Muscle of arm (tissue), 12 donors: ENCODE measurements around the gene C4A. TPM values are rescaled to one million over a fixed set of nuclear protein-coding genes. Genes with fewer than 3 reads are reported as not detected.
"Not testable (repeated sequence)": the region's sequence is repeated elsewhere in the genome, so short reads cannot be mapped to it uniquely, and the experiment has no call there.

Experiments
- DNase-seq: peaks from one replicate; pipeline ENCODE4 v3.0.0-alpha.2; 2013
- polyA plus RNA-seq, 12 donors: library from polyadenylated mRNA; unstranded; fragments of 120-200 nt; gene quantifications; one replicate each; pipeline ENCODE4 v1.2.1, GENCODE V29; 2013; ENCODE audit not compliant: insufficient read length in 12 of 12

C4A gene
- polyA plus RNA-seq, 12 donors, result 4.4 to 20.3 (median 10.1) TPM; not detected in 2

DNA sequence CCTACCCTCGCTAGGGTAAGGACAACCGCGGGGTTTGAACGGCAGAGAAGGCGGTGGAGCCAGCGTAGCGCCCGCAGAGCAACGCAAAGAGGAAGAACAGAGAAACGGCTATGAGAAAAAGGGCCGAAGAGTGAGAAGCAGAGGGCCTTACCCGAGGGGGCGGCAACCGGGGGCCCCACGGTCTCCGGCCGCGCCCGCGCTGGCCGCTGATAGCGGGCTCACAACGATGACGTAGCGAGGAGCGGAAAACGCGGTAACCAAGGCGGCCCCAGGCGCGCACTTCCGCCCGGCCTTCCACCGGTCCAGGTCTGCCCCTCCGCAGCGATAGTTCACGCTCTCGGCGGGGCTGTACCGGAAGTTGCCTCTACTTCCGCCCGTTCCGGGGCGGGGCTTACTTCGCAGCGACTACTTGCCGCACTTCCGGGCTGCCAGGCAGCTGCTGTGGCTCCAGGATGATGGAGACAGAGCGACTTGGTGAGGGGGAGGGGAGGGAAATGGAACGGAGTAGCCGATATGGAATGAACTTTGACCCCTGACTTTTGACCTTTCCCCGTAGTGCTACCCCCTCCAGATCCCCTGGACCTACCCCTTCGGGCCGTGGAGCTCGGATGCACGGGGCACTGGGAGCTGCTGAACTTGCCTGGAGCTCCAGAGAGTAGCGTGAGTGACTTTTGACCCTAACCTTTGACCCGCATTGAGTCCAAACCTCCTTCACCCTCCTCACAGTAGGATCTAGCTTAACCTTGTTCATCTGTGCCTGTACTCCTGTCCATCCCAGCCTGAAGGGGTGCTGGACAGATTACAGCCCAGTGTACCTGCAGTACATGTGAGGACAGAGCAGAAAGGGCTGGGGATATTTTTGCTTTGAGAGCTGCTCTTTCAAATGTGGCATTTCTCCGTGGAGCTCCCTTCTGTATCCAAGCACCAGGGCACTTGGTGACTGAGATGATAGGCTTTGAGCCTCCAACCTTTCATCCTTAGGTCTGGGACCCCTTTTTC lies 22.8 kb upstream of the C4A start, which contains the start of the genes NELFE and SKIC2:
Gene NELFE, minus strand, starts transcription at position 231 of the 999 bp plus-strand sequence. CDS start 525 bp downstream, outside the sequence.
Gene SKIC2, plus strand, starts transcription at position 435 of the 999 bp plus-strand sequence. Its CDS starts 18 bp downstream, at position 453.
- peak; percentile 98 for DNase-seq

DNA sequence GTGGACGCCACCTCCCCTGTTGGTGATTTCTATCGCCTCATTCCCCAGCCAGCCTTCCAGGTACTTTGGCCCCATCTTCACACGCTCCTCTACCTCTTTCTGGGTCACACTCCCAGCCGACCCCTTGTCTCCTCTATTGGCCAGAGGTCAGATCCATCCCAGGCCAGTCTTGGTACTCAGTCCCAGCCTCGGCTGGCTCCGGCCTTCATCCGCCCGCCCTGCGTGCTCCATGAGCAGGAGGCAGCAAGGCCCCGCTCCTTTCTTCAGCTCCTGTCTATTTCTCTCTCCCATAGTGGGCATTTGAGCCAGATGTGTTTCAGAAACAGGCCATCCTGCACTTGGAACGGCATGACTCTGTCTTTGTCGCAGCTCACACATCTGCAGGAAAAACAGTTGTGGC lies 20.2 kb upstream of the C4A start:
- DNase-seq, result no peak

DNA sequence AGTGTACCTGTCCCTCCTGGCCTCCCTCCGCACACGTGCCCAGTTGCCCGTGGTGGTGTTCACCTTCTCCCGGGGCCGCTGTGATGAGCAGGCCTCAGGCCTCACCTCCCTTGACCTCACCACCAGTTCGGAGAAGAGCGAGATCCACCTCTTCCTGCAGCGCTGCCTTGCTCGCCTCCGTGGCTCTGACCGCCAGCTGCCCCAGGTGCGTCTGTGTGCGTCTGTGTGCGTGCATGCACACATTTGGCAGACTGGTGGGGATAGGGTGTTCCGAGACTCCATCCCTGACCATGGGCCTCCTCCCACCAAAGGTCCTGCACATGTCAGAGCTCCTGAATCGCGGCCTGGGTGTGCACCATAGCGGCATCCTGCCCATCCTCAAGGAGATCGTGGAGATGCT lies 17.9 kb upstream of the C4A start:
- no peak for DNase-seq

DNA sequence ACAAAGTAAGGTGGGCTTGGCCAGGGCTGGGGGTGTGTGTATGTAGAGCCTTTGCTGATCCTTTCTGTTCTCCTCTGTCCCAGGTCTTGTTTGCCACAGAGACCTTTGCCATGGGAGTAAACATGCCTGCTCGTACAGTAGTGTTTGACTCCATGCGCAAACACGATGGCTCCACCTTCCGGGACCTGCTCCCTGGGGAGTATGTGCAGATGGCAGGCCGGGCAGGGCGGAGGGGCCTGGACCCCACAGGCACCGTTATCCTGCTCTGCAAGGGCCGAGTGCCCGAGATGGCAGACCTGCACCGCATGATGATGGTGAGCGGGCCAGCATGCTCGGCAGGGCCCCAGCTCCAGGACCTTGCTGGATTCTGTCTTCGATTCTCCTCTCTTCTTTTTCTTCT lies 16.2 kb upstream of the C4A start:
- DNase-seq, result no peak

DNA sequence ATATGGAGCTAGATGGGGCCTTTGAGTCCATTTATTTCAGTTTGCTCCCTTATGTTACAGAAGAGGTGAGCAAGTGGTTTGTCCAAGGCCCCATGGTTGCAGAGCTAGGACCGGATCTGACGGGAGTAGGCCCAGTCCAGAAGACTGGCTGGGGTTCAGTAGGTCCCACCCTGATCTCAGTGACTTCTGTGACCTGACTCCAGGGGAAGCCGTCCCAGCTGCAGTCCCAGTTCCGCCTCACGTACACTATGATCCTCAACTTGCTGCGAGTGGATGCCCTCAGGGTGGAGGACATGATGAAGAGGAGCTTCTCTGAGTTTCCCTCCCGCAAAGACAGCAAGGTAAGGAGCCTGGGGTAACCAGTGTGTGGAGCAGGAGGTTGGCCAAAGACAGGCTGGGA lies 15.4 kb upstream of the C4A start:
- DNase-seq, result no peak

DNA sequence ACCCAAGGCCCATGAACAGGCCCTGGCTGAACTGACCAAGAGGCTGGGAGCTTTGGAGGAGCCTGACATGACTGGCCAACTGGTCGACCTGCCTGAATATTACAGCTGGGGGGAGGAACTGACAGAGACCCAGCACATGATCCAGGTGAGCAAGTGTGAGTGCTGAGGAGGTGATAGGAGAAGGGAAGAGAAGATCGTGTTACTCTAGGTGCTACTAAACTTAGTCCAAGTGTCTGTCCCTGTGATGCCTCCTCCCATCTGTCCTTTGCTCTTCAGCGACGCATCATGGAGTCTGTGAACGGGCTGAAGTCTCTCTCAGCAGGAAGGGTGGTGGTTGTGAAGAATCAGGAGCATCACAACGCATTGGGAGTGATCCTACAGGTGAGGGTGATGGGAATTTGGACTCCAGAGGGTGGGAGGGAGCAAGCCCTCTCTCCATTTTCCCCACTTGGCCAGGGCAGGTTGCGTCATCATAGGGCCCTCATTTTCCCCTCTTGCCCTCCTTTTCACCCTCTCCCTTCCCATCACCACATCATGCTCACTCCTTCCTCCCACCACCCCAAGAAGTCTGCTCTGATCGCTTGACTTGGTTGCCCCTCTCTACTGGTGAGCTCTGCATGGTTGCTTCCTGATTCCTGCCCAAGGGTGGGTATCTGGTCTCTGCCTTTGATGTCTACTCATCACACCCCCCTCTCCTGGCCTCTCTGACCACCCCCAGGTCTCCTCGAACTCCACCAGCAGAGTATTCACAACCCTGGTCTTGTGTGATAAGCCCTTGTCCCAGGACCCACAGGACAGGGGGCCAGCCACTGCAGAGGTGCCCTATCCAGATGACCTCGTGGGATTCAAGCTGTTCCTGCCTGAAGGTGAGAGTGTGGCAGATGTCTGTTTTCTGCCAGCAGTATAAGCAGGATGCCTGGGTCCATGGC lies 14.6 kb upstream of the C4A start:
- DNase-seq, result no peak

DNA sequence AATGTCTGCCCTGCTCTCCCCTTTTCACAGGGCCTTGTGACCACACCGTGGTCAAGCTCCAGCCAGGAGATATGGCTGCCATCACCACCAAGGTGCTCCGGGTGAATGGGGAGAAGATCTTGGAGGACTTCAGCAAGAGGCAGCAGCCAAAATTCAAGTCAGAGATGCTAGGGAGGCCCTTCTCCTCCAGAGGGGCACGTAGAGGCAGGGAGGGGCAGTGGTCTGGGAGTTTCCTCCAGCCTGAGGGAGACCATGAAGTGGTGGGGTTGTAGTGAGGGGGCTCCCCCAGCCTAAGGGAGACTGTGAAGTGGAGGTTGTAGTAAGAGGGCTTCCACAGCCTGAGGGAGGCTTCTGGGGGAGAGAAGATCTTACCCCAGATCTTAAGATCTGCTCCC lies 13.9 kb upstream of the C4A start:
- DNase-seq, result no peak

DNA sequence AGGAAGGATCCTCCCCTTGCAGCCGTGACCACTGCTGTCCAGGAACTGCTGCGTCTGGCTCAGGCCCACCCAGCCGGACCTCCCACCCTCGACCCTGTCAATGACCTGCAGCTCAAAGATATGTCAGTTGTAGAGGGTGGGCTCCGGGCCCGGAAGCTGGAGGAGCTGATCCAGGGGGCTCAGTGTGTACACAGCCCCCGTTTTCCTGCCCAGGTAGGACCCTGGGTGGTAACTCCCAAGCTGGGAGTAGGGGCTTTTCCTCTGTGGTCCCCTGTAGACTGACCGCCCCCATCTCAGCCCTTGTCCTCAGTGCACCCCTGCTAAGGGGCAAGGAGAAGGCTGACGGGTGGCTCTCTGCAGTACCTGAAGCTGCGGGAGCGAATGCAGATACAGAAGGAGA lies 13.5 kb upstream of the C4A start:
- no peak for DNase-seq

DNA sequence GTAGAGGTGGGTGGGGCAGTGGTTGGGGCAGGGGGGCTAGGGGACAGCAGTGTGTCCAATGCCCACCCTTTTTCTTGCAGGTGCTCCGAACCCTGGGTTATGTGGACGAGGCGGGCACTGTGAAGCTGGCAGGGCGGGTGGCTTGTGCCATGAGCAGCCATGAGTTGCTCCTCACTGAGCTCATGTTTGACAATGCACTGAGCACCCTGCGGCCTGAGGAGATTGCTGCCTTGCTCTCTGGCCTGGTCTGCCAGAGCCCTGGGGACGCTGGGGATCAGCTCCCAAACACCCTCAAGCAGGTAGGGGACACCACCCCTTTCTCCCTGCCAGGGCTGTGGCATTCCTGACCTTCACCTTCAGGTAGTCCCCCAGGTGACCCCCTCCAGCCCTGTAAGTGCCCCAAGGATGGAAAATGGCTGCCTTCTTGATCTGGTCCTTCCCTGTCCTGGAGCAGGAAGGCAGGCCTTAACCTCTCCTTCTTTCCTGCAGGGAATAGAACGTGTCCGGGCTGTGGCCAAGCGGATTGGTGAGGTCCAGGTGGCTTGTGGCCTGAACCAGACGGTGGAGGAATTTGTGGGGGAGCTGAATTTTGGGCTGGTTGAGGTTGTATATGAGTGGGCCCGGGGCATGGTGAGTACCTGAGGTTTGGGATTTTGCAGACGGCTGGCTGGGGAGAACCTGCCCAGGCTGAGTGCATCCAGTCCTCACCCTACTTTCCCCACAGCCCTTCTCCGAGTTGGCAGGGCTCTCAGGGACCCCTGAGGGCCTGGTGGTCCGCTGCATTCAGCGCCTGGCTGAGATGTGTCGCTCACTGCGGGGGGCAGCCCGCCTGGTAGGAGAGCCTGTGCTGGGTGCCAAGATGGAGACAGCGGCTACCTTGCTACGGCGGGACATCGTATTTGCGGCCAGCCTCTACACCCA lies 12.8 kb upstream of the C4A start:
- DNase-seq, result no peak

DNA sequence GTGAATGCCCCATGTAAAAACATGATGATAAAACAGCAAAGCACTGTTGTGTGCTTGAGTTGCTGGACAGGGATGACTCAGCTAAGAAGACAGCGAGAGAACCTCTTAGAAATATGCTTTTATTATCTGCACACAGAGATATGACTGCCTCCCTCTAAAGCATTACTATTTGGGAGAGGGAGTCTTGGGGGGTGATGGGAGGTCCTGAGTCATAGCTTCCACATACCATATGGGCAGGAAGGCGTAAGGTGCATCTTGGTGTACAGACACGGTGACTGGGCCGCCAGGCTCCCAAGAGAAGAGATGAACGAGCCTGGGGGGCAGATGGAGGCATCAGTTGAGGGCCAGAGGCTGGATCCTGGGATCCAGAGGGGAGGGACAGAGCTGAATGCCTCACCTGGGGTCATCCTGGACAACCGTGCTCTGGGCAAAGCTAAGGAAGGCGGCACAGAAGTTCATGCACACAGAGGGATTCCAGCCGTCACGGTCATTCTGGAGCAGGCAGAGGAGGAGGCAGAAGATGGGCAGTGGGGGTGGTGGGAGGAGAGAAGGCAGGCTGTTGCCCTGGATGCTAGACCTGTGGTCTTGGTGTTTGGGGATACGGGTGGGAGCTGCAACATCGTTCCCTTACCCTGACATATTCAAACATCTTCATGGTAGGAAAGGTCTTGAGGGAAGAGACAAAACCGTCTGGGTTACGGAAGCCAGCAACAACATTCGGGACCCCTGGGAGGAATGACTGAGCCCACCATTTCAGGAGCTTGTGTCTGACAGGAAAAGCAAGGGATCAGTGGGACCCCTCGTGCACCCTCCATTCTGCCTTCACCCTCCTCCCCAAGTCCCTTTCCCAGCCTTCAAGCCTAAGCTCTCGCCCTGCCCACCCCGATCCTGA lies 11.9 kb upstream of the C4A start:
- no peak for DNase-seq

DNA sequence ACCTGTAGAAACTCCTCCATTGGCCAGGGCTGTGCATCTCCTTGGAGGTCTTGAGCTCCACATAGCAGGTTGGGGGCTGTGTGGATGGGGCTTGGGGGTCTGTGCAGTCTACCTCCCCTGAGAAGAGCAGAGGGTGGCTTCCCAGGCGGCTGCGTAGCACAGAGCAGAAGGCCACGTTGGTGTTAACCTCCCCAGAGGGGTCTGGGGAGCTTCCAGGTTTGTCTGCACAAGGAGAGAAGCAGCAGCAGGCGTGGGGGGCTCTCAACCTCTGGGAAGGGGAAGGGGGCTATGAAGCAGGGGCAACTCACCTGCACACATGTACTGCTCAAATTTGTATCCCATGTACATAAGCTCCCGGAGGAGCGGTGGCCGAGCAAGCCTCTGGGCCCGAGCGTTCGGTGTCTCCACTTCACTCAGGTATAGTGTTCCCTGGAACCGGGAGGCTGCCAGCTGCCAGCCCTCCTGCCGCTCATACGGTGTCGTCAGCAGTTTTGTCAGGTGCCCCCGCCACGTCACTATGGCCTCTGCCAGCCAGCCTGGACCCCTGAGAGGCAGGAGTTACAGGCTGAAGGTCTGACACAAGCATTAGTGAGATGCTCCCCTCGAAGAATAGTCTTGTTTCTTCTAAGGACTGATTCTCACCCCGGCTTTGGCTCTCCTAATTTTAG lies 11.1 kb upstream of the C4A start:
- no peak for DNase-seq

DNA sequence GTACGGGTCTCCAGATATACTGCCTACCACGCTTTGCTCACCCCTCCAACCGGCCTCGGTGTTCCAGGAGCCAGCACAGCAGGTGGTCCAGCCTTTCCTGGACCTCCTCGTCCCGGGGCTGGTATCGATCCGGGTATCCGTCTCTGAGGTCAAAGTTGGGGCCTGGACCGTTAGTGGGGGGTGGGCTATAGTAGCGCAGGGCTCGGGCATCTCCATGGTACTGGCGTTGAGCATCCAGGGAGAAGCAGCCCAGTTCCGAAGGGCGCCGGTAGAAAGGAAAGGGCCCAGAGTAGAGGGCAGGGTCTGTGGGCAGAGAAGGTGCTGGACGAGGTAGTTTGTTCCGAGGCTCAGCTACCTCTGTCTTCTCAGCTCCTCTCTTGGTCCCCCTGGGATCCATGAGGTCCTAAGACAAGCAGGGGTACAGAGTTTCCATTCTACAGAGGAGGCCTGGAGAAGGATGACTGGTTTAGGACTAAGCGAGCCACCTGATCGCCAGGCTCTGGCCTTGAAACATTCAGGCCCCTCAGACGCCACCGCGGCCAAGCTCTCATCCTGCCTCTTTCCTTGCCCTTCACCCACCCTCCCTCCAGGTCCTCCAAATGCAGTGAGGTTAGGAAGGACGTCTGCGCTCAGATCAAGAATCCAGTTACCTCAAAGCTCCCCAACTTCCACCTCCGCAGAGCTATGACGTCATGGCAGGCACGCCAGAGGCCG lies 10.4 kb upstream of the C4A start:
- DNase-seq, result no peak

DNA sequence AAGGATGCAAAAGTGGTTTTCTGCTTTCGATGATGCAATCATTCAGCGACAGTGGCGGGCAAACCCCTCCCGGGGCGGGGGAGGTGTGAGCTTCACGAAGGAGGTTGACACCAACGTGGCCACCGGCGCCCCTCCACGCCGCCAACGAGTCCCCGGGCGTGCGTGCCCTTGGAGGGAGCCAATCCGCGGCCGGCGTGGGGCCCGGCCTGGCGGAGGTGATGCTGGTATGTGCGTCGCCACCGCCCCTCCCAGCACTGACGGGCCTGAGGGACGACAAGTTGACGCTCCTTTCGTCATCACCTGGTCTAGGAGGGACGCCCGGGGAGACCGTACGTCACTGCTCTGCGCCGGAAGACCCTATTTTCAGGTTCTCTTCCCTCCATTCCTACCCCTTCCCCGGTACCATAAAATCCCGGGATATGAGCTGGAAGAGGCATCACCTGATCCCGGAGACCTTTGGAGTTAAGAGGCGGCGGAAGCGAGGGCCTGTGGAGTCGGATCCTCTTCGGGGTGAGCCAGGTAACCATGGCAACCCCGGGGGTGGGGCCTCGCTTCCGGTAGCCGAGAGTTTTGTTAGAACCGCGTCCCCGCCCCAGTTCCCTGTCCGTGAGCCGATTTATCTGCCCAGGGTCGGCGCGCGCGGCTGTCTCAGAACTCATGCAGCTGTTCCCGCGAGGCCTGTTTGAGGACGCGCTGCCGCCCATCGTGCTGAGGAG lies 9.7 kb upstream of the C4A start, which contains the start of gene DXO:
Gene DXO, minus strand, starts transcription at position 146 of the 716 bp plus-strand sequence. CDS start 463 bp downstream, outside the sequence.
- DNase-seq, result peak; percentile 98

DNA sequence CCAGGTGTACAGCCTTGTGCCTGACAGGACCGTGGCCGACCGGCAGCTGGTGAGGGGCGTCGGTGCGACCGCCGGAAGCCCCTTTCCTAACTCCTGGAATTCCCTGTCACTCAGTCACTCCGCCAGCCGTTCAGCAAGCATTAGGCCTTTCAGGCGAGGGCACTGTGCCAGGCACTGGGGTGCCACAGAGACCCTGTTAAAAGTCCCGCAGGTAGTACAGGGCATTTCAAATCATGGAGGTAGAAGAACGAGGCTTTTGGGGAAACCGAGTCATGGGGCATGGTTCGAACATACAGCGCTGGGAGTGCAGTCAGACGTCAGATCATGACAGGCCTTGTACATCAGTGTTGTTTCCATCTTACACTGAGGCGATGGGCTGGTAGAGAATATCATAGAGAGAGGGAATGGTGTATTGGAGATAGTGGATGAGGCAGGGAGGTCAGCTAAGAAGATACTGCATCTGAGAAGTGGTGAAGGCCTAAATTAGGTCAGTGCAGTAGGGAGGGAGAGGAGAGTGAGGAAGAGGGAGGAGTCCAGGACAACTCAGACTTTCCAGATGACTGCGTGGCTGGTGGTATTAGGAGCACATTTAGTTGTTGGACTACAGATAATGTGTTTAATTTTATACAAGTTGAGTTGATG lies 9.0 kb upstream of the C4A start:
- DNase-seq, result peak; percentile 25

DNA sequence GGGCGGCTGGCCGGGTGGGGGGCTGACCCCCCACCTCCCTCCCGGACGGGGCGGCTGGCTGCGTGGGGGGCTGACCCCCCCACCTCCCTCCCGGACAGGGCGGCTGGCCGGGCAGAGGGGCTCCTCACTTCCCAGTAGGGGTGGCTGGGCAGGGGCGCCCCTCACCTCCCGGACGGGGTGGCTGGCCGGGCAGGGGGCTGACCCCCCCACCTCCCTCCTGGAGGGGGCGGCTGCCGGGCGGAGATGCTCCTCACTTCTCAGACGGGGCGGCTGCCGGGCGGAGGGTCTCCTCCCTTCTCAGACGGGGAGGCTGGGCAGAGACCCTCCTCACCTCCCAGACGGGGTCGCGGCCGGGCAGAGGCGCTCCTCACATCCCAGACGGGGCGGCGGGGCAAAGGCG lies 5.8 kb upstream of the C4A start:
- not testable (repeated sequence) for DNase-seq

DNA sequence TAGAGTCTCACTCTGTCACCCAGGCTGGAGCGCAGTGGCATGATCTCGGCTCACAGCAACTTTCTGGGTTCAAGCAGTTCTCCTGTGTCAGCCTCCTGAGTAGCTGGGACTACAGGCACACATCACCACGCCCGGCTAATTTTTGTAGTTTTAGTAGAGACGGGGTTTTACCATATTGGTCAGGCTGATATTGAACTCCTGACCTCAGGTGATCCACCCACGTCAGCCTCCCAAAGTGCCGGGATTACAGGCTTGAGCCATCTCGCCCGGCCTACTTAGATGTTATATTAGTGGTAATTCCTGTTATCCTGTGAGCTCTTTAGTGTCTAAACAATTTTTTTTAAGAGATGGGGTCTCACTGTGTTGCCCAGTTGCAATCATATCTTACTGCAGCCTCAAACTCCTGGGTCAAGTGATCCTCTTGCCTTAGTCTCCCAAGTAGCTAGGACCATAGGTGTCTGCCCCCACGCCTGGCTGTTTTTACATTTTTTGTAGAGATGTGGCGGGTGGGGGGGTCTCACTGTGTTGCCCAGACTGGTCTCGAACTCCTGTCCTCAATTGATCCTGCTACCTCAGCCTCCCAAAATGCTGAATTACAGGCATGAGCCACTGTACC lies 3.9 kb upstream of the C4A start:
- no peak for DNase-seq

DNA sequence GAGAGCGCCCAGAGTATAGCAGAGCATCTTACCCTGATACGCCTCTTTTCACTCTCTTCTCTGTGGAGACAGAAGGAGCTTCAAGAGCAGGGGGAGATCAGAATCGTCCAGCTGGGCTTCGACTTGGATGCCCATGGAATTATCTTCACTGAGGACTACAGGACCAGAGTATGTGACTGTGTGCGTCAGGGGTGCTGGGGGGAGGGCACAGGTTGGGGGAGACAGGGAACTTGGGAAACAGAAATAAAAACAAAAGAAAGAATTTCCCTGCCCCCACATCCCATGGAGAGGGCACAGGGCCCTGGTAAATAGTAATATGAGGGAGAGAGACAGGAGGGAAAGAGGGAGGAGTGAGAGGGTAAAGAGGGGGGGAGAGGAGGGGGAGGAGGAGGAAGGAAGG lies 3.0 kb upstream of the C4A start:
- DNase-seq, result no peak
